Measurements from ENCODE around the gene PPIF.

- no peak for TF ChIP-seq TCF7L2 (IDR thresholded peaks at IDR 0.05; ENCODE audit: low read depth, low read length)
- no peak for TF ChIP-seq POLR2AphosphoS5 (IDR thresholded peaks at IDR 0.05; ENCODE audit: low read depth, low read length)
- TF ChIP-seq CTCF (IDR thresholded peaks at IDR 0.05): no peak
These were observed 38.2 kb upstream of the PPIF start for GRCh38 chr10:79308969-79309665.

Data from Panc1 (cell line).